ENCODE results near the gene TBC1D17. TPM values are rescaled to one million over a fixed set of nuclear protein-coding genes. Genes with fewer than 3 reads are reported as not detected.
A peak's percentile ranks its signal among the peaks of the same experiment; 100 is the strongest.

Gene TBC1D17
- total RNA-seq, 2 donors from 2014 or later, result 40.7 to 47.3 TPM

- Histone ChIP-seq H3K4me3 (ENCODE audit: low read length) (no peak overlapping the region), H3K27ac (ENCODE audit: low read depth, low read length) (no peak overlapping the region), H3K4me1 (ENCODE audit: control insufficient read depth, insufficient read depth, low read length) (no peaks in the 10 kb centered on the region), H3K27me3 (ENCODE audit: control insufficient read depth, insufficient read depth, low read length, poor library complexity, severe bottlenecking) (no peaks in the 10 kb centered on the region), H3K9me3 (ENCODE audit: control insufficient read depth, low read length) (no peaks in the 10 kb centered on the region), H3K36me3 (ENCODE audit: control insufficient read depth, insufficient read depth, low read length) (peaks cover 70% of the 10 kb centered on the region), H3K9ac (ENCODE audit: extremely low read depth, low read length, poor library complexity, severe bottlenecking) (no peak overlapping the region)
- peaks cover 12% of the 10 kb centered on the region for H3K4me1 Mint-ChIP-seq
- H3K9me3 Mint-ChIP-seq, result peaks cover 6% of the 10 kb centered on the region
- no peak for DNase-seq
- H3K36me3 Mint-ChIP-seq (ENCODE audit: low read depth), result peaks cover 76% of the 10 kb centered on the region
- WGBS, 2 experiments (ENCODE audit: insufficient coverage in 1 of 2, insufficient read length in 1 of 2), result 95 to 98% methylated on average over 3 to 8 of the region's 8 CpGs
- H3K27me3 Mint-ChIP-seq (ENCODE audit: insufficient read depth), result no peaks in the 10 kb centered on the region
- no peak overlapping the region for H3K27ac Mint-ChIP-seq
- no peak overlapping the region for H3K4me3 Mint-ChIP-seq
- TF ChIP-seq CTCF (conservative IDR thresholded peaks at IDR 0.05), result no peak
These were observed 40.6 kb downstream of the TBC1D17 start for GRCh38 chr19:49918089-49918488.

- no peaks in the 10 kb centered on the region for H3K27me3 ChIP-seq (ENCODE audit: control insufficient read depth, insufficient read depth, low read length, poor library complexity, severe bottlenecking)
- 97% methylated on average over 18 to 24 of the region's 24 CpGs for WGBS, 2 experiments (ENCODE audit: insufficient coverage in 1 of 2, insufficient read length in 1 of 2)
- peaks cover 72% of the 10 kb centered on the region for H3K36me3 ChIP-seq (ENCODE audit: control insufficient read depth, insufficient read depth, low read length)
- no peak overlapping the region for H3K27ac ChIP-seq (ENCODE audit: low read depth, low read length)
- no peaks in the 10 kb centered on the region for H3K4me1 ChIP-seq (ENCODE audit: control insufficient read depth, insufficient read depth, low read length)
- peaks cover 73% of the 10 kb centered on the region for H3K36me3 Mint-ChIP-seq (ENCODE audit: low read depth)
- no peak overlapping the region for H3K9ac ChIP-seq (ENCODE audit: extremely low read depth, low read length, poor library complexity, severe bottlenecking)
- peaks cover 2% of the 10 kb centered on the region for H3K9me3 Mint-ChIP-seq
- H3K9me3 ChIP-seq (ENCODE audit: control insufficient read depth, low read length), result no peaks in the 10 kb centered on the region
- DNase-seq, result no peak
- H3K4me1 Mint-ChIP-seq, result peaks cover 12% of the 10 kb centered on the region
- no peak overlapping the region for H3K4me3 ChIP-seq (ENCODE audit: low read length)
- no peak overlapping the region for H3K4me3 Mint-ChIP-seq
- no peak for TF ChIP-seq CTCF (conservative IDR thresholded peaks at IDR 0.05)
- no peaks in the 10 kb centered on the region for H3K27me3 Mint-ChIP-seq (ENCODE audit: insufficient read depth)
- peak overlapping the region; percentile 77 for H3K27ac Mint-ChIP-seq
These were observed 43.3 kb downstream of the TBC1D17 start for GRCh38 chr19:49920624-49921363.

GRCh38 chr19:49921871-49922795, 44.6 kb downstream of the TBC1D17 start:
- Mint-ChIP-seq H3K27me3 (ENCODE audit: insufficient read depth) (no peaks in the 10 kb centered on the region), H3K27ac (peak overlapping the region; percentile 39), H3K9me3 (no peaks in the 10 kb centered on the region), H3K36me3 (ENCODE audit: low read depth) (peaks cover 73% of the 10 kb centered on the region), H3K4me3 (no peak overlapping the region), H3K4me1 (peaks cover 12% of the 10 kb centered on the region)
- Histone ChIP-seq H3K9me3 (ENCODE audit: control insufficient read depth, low read length) (no peaks in the 10 kb centered on the region), H3K27me3 (ENCODE audit: control insufficient read depth, insufficient read depth, low read length, poor library complexity, severe bottlenecking) (no peaks in the 10 kb centered on the region), H3K9ac (ENCODE audit: extremely low read depth, low read length, poor library complexity, severe bottlenecking) (no peak overlapping the region), H3K36me3 (ENCODE audit: control insufficient read depth, insufficient read depth, low read length) (peaks cover 75% of the 10 kb centered on the region), H3K4me3 (ENCODE audit: low read length) (no peak overlapping the region), H3K27ac (ENCODE audit: low read depth, low read length) (no peak overlapping the region), H3K4me1 (ENCODE audit: control insufficient read depth, insufficient read depth, low read length) (no peaks in the 10 kb centered on the region)
- peak; percentile 44 for DNase-seq
- 94 to 97% methylated on average over 13 to 22 of the region's 22 CpGs for WGBS, 2 experiments (ENCODE audit: insufficient coverage in 1 of 2, insufficient read length in 1 of 2)
- TF ChIP-seq CTCF (conservative IDR thresholded peaks at IDR 0.05), result no peak
